GM19463 (cell line): ENCODE measurements around the gene FSHB.
A peak's percentile ranks its signal among the peaks of the same experiment; 100 is the strongest.
"Not testable (repeated sequence)": the region's sequence is repeated elsewhere in the genome, so short reads cannot be mapped to it uniquely, and the experiment has no call there.

Experiments
- ATAC-seq: cut with Tn5 transposase; IDR thresholded peaks from one replicate; pipeline ENCODE4 v1.9.1; 2021; ENCODE audit warnings: mild to moderate bottlenecking, moderate library complexity; ENCODE audit not compliant: unreplicated experiment

FSHB gene

GRCh38 chr11:30230714-30231113 lies at the start of gene FSHB:
Gene FSHB (plus strand): TSS chr11:30231014. CDS start chr11:30231903, 889 bp downstream.
- no peak for ATAC-seq

- no peak for ATAC-seq
Observed at GRCh38 chr11:30186748-30187147, 44.1 kb upstream of the FSHB start.

GRCh38 chr11:30192620-30193019 lies 38.2 kb upstream of the FSHB start:
- no peak for ATAC-seq

GRCh38 chr11:30196400-30197206 lies 34.2 kb upstream of the FSHB start:
- ATAC-seq = peak; percentile 87

- ATAC-seq = no peak
Observed at GRCh38 chr11:30197869-30198268, 32.9 kb upstream of the FSHB start.

GRCh38 chr11:30202989-30203388 lies 27.8 kb upstream of the FSHB start:
- not testable (repeated sequence) for ATAC-seq

- no peak for ATAC-seq
Observed at GRCh38 chr11:30203850-30204249, 27.0 kb upstream of the FSHB start.

- ATAC-seq = peak; percentile 83
Observed at GRCh38 chr11:30206249-30206996, 24.4 kb upstream of the FSHB start.

GRCh38 chr11:30210357-30210756 lies 20.5 kb upstream of the FSHB start:
- no peak for ATAC-seq

- no peak for ATAC-seq
Observed at GRCh38 chr11:30216534-30216933, 14.3 kb upstream of the FSHB start.

GRCh38 chr11:30218278-30218677 lies 12.5 kb upstream of the FSHB start:
- ATAC-seq = no peak

- ATAC-seq = no peak
Observed at GRCh38 chr11:30225642-30226041, 5.2 kb upstream of the FSHB start.

- no peak for ATAC-seq
Observed at GRCh38 chr11:30228323-30228884, 2.4 kb upstream of the FSHB start.

GRCh38 chr11:30239025-30239424 lies 8.2 kb downstream of the FSHB start:
- no peak for ATAC-seq

GRCh38 chr11:30244265-30244664 lies 13.5 kb downstream of the FSHB start:
- ATAC-seq = no peak

GRCh38 chr11:30245621-30246020 lies 14.8 kb downstream of the FSHB start:
- no peak for ATAC-seq

GRCh38 chr11:30254307-30255298 lies 23.8 kb downstream of the FSHB start:
- ATAC-seq = no peak

- ATAC-seq = no peak
Observed at GRCh38 chr11:30255637-30256036, 24.8 kb downstream of the FSHB start.

GRCh38 chr11:30257058-30257457 lies 26.2 kb downstream of the FSHB start:
- no peak for ATAC-seq

- peak; percentile 53 for ATAC-seq
Observed at GRCh38 chr11:30258679-30259078, 27.9 kb downstream of the FSHB start.

- ATAC-seq = peak; percentile 91
Observed at GRCh38 chr11:30260813-30261212, 30.0 kb downstream of the FSHB start.
